SJSA1 (cell line): ENCODE results near the gene KCND3. TPM values are rescaled to one million over a fixed set of nuclear protein-coding genes. Genes with fewer than 3 reads are reported as not detected.

Experiments
- DNase-seq, 2 experiments: peaks; one replicate each; pipeline ENCODE4 v3.0.0-alpha.2; 2015 to 2020; ENCODE audit warnings: low spot score in 2 of 2, low read depth in 1 of 2
- H3K27ac ChIP-seq: fragments of 250-450 bp; sonication (Bioruptor Pico); 2 replicates; pipeline ENCODE4 v1.5.1; 2020; ENCODE audit warnings: mild to moderate bottlenecking, moderate library complexity
- H3K27me3 ChIP-seq: fragments of 250-450 bp; sonication (Bioruptor Pico); replicated peaks from 2 replicates; pipeline ENCODE4 v1.5.1; 2020; ENCODE audit warnings: mild to moderate bottlenecking, moderate library complexity
- H3K36me3 ChIP-seq: fragments of 250-450 bp; sonication (Bioruptor Pico); 2 replicates; pipeline ENCODE4 v1.5.1; 2020; ENCODE audit warnings: mild to moderate bottlenecking
- H3K4me1 ChIP-seq: fragments of 250-450 bp; sonication (Bioruptor Pico); replicated peaks from 2 replicates; pipeline ENCODE4 v1.6.1; 2021; ENCODE audit warnings: mild to moderate bottlenecking
- H3K4me3 ChIP-seq: fragments of 250-450 bp; sonication (Bioruptor Pico); 2 replicates; pipeline ENCODE4 v1.5.1; 2020; ENCODE audit warnings: mild to moderate bottlenecking
- H3K9me3 ChIP-seq: fragments of 250-450 bp; sonication (Bioruptor Pico); replicated peaks from 2 replicates; pipeline ENCODE4 v1.5.1; 2020; ENCODE audit warnings: mild to moderate bottlenecking
- total RNA-seq: library from RNA; depleted of rRNA; stranded (reverse); fragments of >200 nt; shearing (Covaris generic); gene quantifications from 2 replicates; pipeline ENCODE4 v1.2.3, GENCODE V29; 2014

KCND3 gene
- total RNA-seq, 1 experiment from 2014 or later = not detected

- H3K36me3 ChIP-seq = no peaks in the 10 kb centered on the region
- DNase-seq = no peak
- H3K9me3 ChIP-seq = no peaks in the 10 kb centered on the region
- H3K4me3 ChIP-seq = no peak overlapping the region
- H3K27ac ChIP-seq = no peak overlapping the region
- H3K4me1 ChIP-seq = no peaks in the 10 kb centered on the region
- H3K27me3 ChIP-seq = peaks cover 4% of the 10 kb centered on the region
These were observed 13.0 kb upstream of the KCND3 start for GRCh38 chr1:112002514-112002913.

DNA sequence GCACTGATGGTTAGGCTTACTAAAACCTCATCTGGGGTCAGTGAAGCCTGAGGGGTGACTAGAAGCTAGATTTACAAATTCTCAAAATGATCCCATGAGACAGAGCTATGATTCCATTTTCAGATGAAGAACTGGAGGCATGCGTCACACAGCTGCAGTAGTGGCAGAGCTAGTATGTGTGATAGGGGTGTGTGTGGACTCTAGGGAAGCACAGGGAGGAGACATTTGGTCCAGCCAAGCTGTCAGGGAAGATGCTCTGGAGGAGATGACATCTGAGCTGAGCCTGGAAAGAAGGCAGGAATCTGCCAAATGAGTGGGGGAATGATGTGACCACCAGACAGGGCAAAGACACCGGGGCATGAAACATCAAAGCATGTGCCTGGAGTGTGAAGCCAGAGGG lies 12.0 kb upstream of the KCND3 start:
- Histone ChIP-seq H3K9me3 (no peaks in the 10 kb centered on the region), H3K27me3 (peaks cover 9% of the 10 kb centered on the region)

DNA sequence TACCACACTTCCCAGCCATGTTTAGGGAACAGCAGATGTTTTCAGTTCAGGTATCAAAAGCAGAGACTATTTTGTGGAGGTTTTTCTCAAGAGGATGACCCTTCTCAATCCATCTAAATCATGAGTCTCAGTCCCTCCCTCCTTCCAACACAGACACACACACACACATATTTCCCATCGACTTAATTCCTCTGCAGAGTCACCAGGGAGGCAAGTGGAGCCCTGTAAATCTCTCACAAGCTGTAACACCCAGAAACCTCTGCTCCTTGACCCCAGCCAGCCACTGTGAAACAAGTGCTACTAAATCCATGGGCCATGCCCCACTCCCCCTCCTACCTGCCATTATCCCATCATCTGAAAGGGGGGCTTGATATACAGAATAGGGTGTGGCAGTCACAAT lies 10.6 kb upstream of the KCND3 start:
- Histone ChIP-seq H3K27me3 (peaks cover 9% of the 10 kb centered on the region), H3K9me3 (no peaks in the 10 kb centered on the region), H3K27ac (no peak overlapping the region), H3K4me3 (no peak overlapping the region), H3K36me3 (no peaks in the 10 kb centered on the region), H3K4me1 (no peaks in the 10 kb centered on the region)
- DNase-seq = no peak

More for the DNA sequence above, 12.0 kb upstream of the KCND3 start:
- H3K27ac ChIP-seq = no peak overlapping the region
- H3K4me3 ChIP-seq = no peak overlapping the region
- no peaks in the 10 kb centered on the region for H3K36me3 ChIP-seq
- no peaks in the 10 kb centered on the region for H3K4me1 ChIP-seq
- no peak for DNase-seq

DNA sequence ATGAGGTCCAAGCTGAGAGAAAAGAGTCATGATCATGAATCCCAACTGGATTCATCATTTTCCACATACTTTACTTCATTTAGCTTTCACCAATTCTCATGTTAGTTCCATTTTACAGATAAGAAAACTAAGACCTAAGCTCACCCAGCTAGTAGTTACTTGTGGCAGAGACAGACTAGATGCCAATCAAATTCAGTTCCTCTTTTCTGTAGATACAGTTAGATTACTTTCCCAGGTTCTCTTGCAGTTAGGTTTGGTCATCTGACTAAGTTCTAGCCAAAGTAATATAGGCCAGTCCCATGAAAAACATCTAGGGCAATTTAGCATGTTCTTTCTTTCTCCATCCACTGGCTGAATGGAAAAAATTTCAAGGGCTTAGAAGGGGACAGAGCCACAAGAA lies 8.9 kb upstream of the KCND3 start:
- Histone ChIP-seq H3K27me3 (peaks cover 13% of the 10 kb centered on the region), H3K4me1 (no peaks in the 10 kb centered on the region), H3K27ac (no peak overlapping the region), H3K9me3 (no peaks in the 10 kb centered on the region), H3K36me3 (no peaks in the 10 kb centered on the region), H3K4me3 (no peak overlapping the region)
- no peak for DNase-seq

- Histone ChIP-seq H3K27me3 (peaks cover 60% of the 10 kb centered on the region), H3K36me3 (no peaks in the 10 kb centered on the region), H3K27ac (no peak overlapping the region), H3K4me1 (peaks cover 26% of the 10 kb centered on the region), H3K9me3 (no peaks in the 10 kb centered on the region), H3K4me3 (no peak overlapping the region)
- DNase-seq = no peak
These were observed 3.0 kb upstream of the KCND3 start for GRCh38 chr1:111992476-111992875.

GRCh38 chr1:111990878-111991718 lies 1.6 kb upstream of the KCND3 start:
- Histone ChIP-seq H3K4me1 (peaks cover 26% of the 10 kb centered on the region), H3K4me3 (no peak overlapping the region), H3K27me3 (peaks cover 64% of the 10 kb centered on the region), H3K9me3 (no peaks in the 10 kb centered on the region), H3K27ac (no peak overlapping the region), H3K36me3 (no peaks in the 10 kb centered on the region)
- no peak for DNase-seq

DNA sequence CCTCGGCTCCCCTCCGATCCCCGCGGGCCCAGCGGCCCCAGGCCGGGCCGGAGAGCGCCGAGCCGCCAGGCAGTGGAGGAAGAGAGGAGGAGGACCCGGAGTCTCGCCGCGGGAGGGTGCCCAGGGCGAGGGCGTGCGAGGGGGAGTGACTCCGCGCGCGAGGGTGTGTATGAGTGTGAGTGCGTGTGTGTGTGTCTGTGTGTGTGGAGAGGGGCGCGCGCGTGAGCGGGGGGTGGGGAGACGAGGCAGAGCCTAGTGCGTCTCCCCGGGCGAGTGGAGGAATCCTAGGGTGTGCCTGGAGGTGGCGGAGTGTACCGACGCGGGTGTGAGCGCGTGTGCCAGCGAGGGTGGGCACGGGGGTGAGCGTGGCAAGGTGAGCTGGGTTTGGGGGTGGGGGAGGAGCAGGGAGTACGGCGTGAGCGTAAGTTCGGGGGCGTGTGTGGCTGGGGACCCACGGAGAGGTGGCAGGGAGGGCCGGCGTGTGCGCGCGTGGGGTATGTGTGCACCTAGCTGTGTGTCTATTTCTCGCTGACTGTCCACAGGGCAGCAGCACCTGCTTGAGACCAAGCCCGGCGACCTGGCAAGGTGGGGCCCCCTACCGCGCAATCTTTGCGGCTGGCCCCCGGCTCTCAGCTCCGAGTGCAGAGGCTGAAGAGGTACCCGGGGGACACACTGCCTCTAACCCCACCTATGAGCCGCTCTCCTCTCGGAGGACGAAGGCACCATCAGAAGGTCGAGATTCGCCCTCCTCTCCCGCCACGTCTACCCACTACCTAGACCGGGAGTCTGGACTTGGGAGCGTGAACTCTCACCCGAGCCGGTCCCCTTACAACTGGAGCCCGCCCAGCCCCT lies 784 bp upstream of the KCND3 start:
- H3K4me1 ChIP-seq = peaks cover 26% of the 10 kb centered on the region
- H3K27me3 ChIP-seq = peaks cover 64% of the 10 kb centered on the region
- no peaks in the 10 kb centered on the region for H3K9me3 ChIP-seq
- no peak for DNase-seq
- H3K4me3 ChIP-seq = peak overlapping the region; percentile 23
- H3K36me3 ChIP-seq = no peaks in the 10 kb centered on the region
- H3K27ac ChIP-seq = no peak overlapping the region

DNA sequence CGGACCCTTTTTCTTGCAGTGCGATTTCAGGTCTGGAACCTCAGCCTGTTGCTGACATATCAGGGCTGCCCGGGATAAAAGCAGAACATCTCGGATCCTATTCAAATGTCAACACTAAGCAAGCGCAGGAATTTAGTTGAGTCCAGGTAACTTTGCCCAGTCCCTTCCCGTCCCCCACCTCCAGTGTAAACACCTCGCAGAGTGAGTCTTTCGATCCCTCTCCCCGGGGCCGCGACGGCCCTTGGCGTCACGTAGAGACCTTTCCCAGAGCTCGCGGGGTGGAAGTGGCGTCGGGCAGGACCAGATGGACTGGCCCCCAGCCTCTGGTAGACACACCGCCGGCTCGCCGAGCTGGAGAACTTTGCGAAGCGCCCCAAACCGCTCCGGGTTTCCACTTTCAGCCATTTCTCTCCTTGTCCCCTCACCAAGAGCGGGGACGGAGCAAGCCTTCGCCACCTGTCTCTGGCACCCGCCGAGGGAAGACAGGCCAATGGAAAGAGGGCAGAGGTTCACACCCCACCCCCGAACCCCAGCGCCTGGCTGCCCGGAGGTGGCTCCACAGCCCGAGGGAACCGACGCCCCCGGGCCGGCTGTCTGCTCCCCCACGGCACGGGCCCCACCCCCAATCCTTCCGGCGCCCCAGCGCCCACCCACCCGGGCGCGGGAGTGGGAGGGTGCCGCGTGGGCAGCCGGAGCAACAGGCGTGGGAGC lies 570 bp downstream of the KCND3 start:
- Histone ChIP-seq H3K4me3 (peak overlapping the region; percentile 23; the same call in 1 of the 2 replicates), H3K27me3 (peaks cover 62% of the 10 kb centered on the region), H3K36me3 (no peaks in the 10 kb centered on the region), H3K9me3 (no peaks in the 10 kb centered on the region), H3K27ac (no peak overlapping the region), H3K4me1 (peaks cover 26% of the 10 kb centered on the region)
- no peak for DNase-seq

GRCh38 chr1:111988377-111988742 lies 1.1 kb downstream of the KCND3 start:
- no peaks in the 10 kb centered on the region for H3K36me3 ChIP-seq
- H3K4me3 ChIP-seq = no peak overlapping the region
- H3K4me1 ChIP-seq = peaks cover 26% of the 10 kb centered on the region
- DNase-seq = no peak
- H3K9me3 ChIP-seq = no peaks in the 10 kb centered on the region
- no peak overlapping the region for H3K27ac ChIP-seq
- H3K27me3 ChIP-seq = peaks cover 60% of the 10 kb centered on the region

DNA sequence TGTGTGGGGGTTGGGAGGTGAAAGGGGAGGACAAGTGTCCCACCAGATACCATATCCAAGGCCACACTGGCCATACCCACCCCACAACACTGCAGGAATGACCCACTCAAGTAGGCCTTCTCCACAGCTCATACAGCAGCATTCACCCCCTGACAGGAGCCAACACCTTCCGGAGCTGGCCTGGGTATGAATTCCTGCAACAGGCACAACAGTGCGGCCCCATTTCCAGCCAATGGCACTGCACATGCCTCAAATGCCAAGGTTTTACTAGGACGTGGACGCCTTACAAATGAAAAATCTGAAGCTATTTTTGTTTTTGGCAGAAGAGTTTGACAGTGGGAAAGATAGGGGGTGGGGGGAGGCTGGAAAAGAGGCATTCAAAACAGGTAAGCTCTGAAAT lies 2.0 kb downstream of the KCND3 start:
- H3K36me3 ChIP-seq = no peaks in the 10 kb centered on the region
- H3K9me3 ChIP-seq = no peaks in the 10 kb centered on the region
- peaks cover 53% of the 10 kb centered on the region for H3K27me3 ChIP-seq
- no peak overlapping the region for H3K4me3 ChIP-seq
- DNase-seq = no peak
- H3K27ac ChIP-seq = no peak overlapping the region
- H3K4me1 ChIP-seq = peaks cover 26% of the 10 kb centered on the region

- Histone ChIP-seq H3K36me3 (no peaks in the 10 kb centered on the region), H3K9me3 (no peaks in the 10 kb centered on the region), H3K4me1 (no peaks in the 10 kb centered on the region), H3K27me3 (peaks cover 18% of the 10 kb centered on the region), H3K4me3 (no peak overlapping the region), H3K27ac (no peak overlapping the region)
- DNase-seq = no peak
These were observed 6.0 kb downstream of the KCND3 start for GRCh38 chr1:111983500-111983899.

GRCh38 chr1:111982428-111982827 lies 7.0 kb downstream of the KCND3 start:
- Histone ChIP-seq H3K27me3 (peaks cover 7% of the 10 kb centered on the region; the same call in 1 of the 2 replicates), H3K36me3 (no peaks in the 10 kb centered on the region), H3K27ac (no peak overlapping the region), H3K9me3 (no peaks in the 10 kb centered on the region), H3K4me1 (no peaks in the 10 kb centered on the region), H3K4me3 (no peak overlapping the region)
- no peak for DNase-seq

GRCh38 chr1:111981871-111982270 lies 7.6 kb downstream of the KCND3 start:
- DNase-seq = no peak
- Histone ChIP-seq H3K9me3 (no peaks in the 10 kb centered on the region), H3K27ac (no peak overlapping the region), H3K4me3 (no peak overlapping the region), H3K27me3 (0 out of 2 replicates have a peak, but pooled peaks cover 7% of the 10 kb centered on the region), H3K4me1 (no peaks in the 10 kb centered on the region), H3K36me3 (no peaks in the 10 kb centered on the region)
